T-helper 17 cell (primary cell): ENCODE data around the gene THAP3. TPM values are rescaled to one million over a fixed set of nuclear protein-coding genes. Genes with fewer than 3 reads are reported as not detected.
"Not testable (repeated sequence)": the region's sequence is repeated elsewhere in the genome, so short reads cannot be mapped to it uniquely, and the experiment has no call there.

ENCODE experiments used
- ATAC-seq: fragments of 150-1000 bp; cut with Tn5 transposase; 2 replicates; pipeline ENCODE4 v1.10.0; 2021; ENCODE audit warnings: mild to moderate bottlenecking, moderate library complexity
- DNase-seq, 3 donors: peaks; one replicate each; pipeline versions ENCODE4 v3.0.0 to v3.0.0-alpha.2; 2020 to 2021
- H3K9me3 ChIP-seq: one replicate; pipeline ENCODE4 v1.7.0; 2013; ENCODE audit warnings: low read length, mild to moderate bottlenecking; ENCODE audit not compliant: control insufficient read depth, poor library complexity, severe bottlenecking
- H3K27ac Mint-ChIP-seq: one replicate; pipeline ENCODE4 v1.8.0; 2022; ENCODE audit warnings: mild to moderate bottlenecking, moderate library complexity, mixed read lengths
- H3K27me3 Mint-ChIP-seq: one replicate; pipeline ENCODE4 v1.8.0; 2022; ENCODE audit warnings: mixed read lengths
- H3K36me3 Mint-ChIP-seq: one replicate; pipeline ENCODE4 v1.8.0; 2022; ENCODE audit warnings: low read depth, mixed read lengths
- H3K4me1 Mint-ChIP-seq: one replicate; pipeline ENCODE4 v1.8.0; 2022; ENCODE audit warnings: mild to moderate bottlenecking, mixed read lengths
- H3K4me3 Mint-ChIP-seq: one replicate; pipeline ENCODE4 v1.8.0; 2022; ENCODE audit warnings: mild to moderate bottlenecking, moderate library complexity, mixed read lengths
- total RNA-seq, 4 donors: library from RNA in 2 of 4; stranded (reverse) in 2 of 4; gene quantifications; one replicate each; pipeline ENCODE4 v1.2.3 and lab custom pipeline; 2022 to 2026

THAP3 gene
- total RNA-seq, 2 donors from 2014 or later = 13.3 to 14.0 TPM

DNA sequence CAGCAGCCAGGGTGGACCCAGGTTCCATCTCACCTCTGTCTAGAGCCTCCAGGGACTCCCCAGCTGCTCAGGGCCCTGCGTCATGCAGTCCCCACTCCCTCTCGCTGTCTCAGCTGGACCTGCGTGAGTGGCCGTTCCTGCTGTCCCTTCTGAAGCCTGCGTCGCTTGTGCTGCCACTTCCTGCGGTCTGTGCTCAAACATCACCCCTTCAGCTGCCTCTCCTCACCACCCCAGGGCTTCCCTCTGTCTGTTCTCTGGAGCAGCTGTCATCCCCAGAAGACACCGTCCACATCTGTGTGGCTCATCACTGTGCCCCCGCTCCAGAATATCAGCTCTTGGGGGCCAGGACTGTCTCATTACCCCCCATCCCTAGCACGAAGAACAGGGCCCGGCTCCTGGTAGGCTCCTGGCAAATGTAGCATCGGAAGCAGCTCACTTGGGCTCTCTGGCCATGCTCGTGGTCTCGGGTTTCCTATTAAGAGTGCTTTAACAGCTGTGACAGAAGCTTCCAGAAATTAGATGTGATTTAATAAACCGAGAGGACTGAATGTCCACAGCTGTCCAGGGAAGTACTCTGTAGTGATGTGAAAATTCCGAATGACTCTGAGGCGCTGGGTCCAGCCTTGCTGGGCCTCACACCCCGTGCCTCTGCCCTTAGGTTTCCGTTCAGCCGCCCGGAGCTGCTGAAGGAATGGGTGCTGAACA lies 3.3 kb downstream of the THAP3 start:
- no peaks in the 10 kb centered on the region for H3K9me3 ChIP-seq
- Mint-ChIP-seq H3K27ac (peak overlapping the region; percentile 83), H3K36me3 (peaks cover 3% of the 10 kb centered on the region), H3K4me3 (peak overlapping the region; percentile 72), H3K27me3 (no peaks in the 10 kb centered on the region), H3K4me1 (peaks cover 20% of the 10 kb centered on the region)
- no peak for ATAC-seq
- DNase-seq = no peak

DNA sequence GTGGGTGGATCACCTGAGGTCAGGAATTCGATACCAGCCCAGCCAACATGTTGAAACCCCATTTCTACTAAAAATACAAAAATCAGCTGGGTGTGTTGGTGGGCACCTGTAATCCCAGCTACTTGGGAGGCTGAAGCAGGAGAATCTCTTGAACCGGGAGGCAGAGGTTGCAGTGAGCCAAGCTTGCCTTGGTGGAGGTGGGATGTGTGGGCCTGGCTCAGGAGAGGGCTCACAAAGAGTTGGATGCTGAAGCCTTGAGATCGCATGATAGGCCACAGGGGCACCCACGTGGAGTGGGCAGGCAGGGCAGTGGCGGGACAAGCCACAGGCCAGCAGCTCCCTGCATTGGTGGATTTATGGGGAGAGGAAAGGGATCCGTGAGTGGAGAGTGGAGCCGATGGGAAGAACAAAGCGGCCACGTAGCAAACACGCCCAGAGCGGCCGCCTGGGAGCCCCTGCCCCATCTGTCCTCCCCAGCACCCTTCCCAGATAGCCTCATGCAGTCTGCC lies 4.4 kb downstream of the THAP3 start:
- DNase-seq (no peak), ATAC-seq (no peak)
- Mint-ChIP-seq H3K4me1 (peaks cover 20% of the 10 kb centered on the region), H3K27me3 (no peaks in the 10 kb centered on the region), H3K4me3 (no peak overlapping the region), H3K27ac (no peak overlapping the region), H3K36me3 (peaks cover 5% of the 10 kb centered on the region)
- H3K9me3 ChIP-seq = no peaks in the 10 kb centered on the region

DNA sequence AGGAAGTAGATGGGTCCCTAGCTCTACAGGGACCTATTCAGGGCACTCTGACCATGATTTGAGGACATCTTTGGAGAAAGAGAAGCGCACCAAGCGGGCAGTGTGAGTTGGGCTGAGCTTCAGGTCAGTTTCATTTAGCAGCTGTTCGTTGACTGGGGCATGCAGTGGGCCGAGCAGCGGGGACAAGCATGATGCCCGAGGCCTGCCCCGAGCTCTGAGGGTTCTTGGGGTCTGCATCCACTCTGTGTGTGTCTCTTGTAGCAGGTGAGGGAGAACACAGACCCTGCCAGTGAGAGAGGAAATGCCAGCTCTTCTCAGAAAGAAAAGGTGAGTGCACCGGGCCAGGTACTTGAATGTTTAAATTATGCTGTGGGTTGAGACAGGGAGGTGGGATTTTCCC lies 5.4 kb downstream of the THAP3 start:
- H3K27ac Mint-ChIP-seq = peak overlapping the region; percentile 6
- ATAC-seq (no peak), DNase-seq (no peak)
- peaks cover 5% of the 10 kb centered on the region for H3K36me3 Mint-ChIP-seq
- H3K27me3 Mint-ChIP-seq = no peaks in the 10 kb centered on the region
- peaks cover 20% of the 10 kb centered on the region for H3K4me1 Mint-ChIP-seq
- H3K9me3 ChIP-seq = no peaks in the 10 kb centered on the region
- no peak overlapping the region for H3K4me3 Mint-ChIP-seq

DNA sequence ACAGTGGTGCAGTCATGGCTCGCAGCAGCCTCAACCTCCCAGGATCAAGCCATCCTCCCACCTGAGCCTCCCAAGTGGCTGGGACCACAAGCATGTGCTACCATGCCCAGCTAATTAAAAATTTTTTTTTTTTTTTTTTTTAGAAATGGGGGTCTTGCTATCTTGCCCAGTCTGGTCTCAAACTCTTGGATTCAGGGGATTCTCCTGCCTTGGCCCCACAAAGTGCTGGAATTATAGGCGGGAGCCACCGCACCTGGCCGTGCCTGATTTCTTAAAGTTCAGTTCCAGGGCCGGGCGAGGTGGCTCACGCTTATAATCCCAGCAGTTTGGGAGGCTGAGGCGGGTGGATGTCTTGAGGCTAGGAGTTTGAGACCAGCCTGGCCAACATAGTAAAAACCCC lies 6.4 kb downstream of the THAP3 start:
- DNase-seq = no peak
- Mint-ChIP-seq H3K4me1 (peaks cover 16% of the 10 kb centered on the region), H3K27ac (no peak overlapping the region), H3K36me3 (peaks cover 5% of the 10 kb centered on the region), H3K27me3 (no peaks in the 10 kb centered on the region), H3K4me3 (no peak overlapping the region)
- H3K9me3 ChIP-seq = no peaks in the 10 kb centered on the region
- ATAC-seq = no peak

DNA sequence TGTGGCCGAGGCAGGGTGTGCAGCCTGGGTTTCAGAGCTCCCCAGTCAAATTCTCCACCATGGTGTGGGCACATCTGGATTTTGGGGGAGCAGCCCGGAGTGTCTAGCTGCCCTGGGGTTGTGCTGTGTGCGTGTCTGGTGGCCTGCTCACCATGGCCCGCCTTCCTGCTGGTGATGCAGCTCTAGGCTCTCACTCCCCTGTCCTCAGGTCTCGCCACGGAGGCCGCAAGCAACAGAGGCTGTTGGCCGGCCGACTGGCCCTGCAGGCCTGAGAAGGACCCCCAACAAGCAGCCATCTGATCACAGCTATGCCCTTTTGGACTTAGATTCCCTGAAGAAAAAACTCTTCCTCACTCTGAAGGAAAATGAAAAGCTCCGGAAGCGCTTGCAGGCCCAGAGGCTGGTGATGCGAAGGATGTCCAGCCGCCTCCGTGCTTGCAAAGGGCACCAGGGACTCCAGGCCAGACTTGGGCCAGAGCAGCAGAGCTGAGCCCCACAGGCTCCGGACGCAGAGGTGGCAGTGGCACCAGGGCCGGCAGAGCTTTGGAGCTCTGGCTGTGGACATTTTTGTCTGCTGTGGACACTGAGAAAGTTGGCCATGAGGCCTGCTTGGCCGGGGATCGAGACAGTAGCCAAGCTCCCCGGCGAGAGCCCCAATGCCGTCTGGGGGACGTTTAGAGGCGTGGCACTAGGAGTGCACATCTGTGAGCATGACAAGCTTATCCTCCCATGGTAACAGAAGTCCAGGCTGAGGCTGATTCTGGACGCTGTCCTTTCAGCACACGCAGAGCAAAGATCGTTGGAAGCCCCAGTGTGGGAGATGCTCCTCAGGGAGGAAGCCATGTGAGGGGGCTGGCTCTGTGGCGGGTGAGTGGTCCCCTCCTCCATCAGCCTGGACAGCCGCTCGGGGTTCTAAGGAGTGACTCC lies 8.2 kb downstream of the THAP3 start:
- DNase-seq (no peak), ATAC-seq (no peak)
- Mint-ChIP-seq H3K4me3 (no peak overlapping the region), H3K36me3 (peaks cover 2% of the 10 kb centered on the region), H3K27ac (no peak overlapping the region), H3K27me3 (no peaks in the 10 kb centered on the region), H3K4me1 (peaks cover 2% of the 10 kb centered on the region)
- no peaks in the 10 kb centered on the region for H3K9me3 ChIP-seq

DNA sequence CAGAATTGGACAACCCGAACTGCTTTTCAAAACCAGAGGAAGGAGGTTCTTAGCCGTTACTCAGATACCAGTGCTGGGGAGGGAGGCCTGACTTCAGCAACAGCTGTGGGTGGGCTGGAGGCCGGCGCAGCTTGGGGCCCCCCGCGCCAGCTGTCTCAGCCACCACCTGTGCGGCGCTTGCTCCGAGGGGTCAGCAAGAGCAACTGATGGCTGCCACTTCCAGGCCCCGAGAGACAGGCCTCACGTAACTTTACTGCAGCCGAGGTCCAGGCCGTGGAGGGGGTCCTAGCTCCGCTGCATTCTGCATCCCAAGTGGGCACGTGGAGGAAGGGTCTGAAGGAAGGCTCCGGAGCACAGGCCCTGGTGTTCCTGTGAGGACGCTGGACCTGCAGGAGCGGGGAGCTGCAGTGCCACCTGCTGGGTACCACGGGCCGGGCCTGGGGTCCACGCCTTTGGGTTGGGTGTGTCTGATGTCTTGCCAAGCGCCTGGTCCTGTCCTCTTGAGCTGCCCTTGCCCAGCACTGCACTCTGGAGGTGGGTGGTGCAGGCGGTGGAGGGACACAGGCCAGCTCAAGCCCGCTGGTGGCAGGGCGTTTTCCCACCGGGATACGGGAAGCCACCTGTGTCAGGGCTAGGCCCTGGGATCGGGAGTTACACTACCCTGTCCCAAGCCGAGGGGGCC lies 9.8 kb downstream of the THAP3 start:
- H3K36me3 Mint-ChIP-seq = peaks cover 2% of the 10 kb centered on the region
- no peaks in the 10 kb centered on the region for H3K4me1 Mint-ChIP-seq
- DNase-seq = no peak
- H3K9me3 ChIP-seq = no peaks in the 10 kb centered on the region
- ATAC-seq = peak; percentile 58
- H3K27ac Mint-ChIP-seq = peak overlapping the region; percentile 41
- H3K4me3 Mint-ChIP-seq = no peak overlapping the region
- no peaks in the 10 kb centered on the region for H3K27me3 Mint-ChIP-seq

GRCh38 chr1:6635161-6635909 lies 10.7 kb downstream of the THAP3 start:
- peaks cover 2% of the 10 kb centered on the region for H3K36me3 Mint-ChIP-seq
- DNase-seq (no peak), ATAC-seq (no peak)
- peak overlapping the region; percentile 41 for H3K27ac Mint-ChIP-seq
- H3K9me3 ChIP-seq = no peaks in the 10 kb centered on the region
- no peak overlapping the region for H3K4me3 Mint-ChIP-seq
- H3K27me3 Mint-ChIP-seq = no peaks in the 10 kb centered on the region
- H3K4me1 Mint-ChIP-seq = no peaks in the 10 kb centered on the region

DNA sequence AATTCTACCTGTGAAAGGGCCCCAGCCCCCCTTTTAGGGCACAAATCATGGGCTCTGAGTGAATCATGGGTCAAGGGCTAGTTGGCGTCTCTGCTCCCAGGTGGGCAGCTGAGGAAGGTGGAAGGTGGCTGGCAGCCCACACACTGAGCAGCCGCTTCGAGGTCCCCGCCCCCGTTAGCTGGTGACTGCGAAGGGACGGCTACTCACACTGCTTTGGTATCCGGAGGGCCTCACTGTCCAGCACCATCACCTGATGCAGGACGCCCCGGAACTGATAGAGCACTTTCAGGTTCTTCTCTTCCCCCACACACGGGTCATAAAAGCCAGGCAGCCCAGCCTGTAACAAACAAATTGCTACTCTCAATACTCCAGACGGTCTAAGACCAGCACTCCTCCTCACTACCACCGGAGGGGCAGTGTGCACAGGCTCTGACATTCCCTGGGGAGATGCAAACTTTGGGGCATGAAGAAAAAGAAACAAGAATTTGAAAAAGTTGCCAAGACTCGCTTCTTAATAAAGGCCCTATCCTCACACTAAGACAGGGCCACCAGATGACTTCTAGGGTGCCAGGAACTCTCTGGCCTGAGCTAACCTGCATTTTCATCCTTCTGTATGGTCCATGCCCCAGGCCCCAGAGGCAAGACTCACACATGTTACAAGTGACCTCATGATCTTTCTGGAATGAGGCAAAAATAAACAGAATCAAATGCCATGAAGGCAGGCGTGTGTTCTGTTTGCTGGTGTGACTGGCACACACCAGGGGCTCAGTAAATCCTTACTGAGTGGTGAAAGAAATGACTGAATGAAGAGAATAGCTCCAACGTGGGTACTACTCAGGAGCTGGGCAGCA lies 11.5 kb downstream of the THAP3 start:
- ATAC-seq = no peak
- H3K9me3 ChIP-seq = no peaks in the 10 kb centered on the region
- H3K4me3 Mint-ChIP-seq = no peak overlapping the region
- H3K27me3 Mint-ChIP-seq = no peaks in the 10 kb centered on the region
- H3K36me3 Mint-ChIP-seq = peaks cover 2% of the 10 kb centered on the region
- H3K4me1 Mint-ChIP-seq = no peaks in the 10 kb centered on the region
- no peak for DNase-seq
- H3K27ac Mint-ChIP-seq = no peak overlapping the region

- DNase-seq, H3K9me3 ChIP-seq, H3K4me1 Mint-ChIP-seq, H3K27me3 Mint-ChIP-seq, H3K4me3 Mint-ChIP-seq, ATAC-seq, H3K36me3 Mint-ChIP-seq: not testable (repeated sequence)
- peak overlapping the region; percentile 16 for H3K27ac Mint-ChIP-seq
Measured at GRCh38 chr1:6636778-6637177, 12.1 kb downstream of the THAP3 start.

DNA sequence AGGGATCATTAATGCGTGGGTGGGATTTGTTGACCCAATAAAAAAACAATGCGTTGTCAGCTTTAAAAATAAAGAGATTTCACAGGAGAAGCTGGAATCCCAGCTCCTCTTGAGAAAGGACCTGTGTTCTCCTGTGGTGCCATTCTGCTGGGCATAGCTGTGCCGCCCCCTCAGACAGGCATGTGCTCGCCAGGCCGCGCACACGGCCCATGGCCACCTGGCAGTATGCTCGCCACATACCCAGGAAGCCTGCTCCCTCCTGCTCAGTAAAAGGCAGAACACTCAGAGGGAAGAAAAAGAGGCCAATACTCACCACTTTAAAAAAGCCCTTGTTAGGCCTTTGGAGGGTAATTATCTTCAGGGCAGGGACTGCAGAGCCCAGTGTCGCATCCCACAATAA lies 13.1 kb downstream of the THAP3 start:
- Mint-ChIP-seq H3K4me3 (no peak overlapping the region), H3K27ac (no peak overlapping the region), H3K27me3 (no peaks in the 10 kb centered on the region), H3K4me1 (peaks cover 6% of the 10 kb centered on the region), H3K36me3 (peaks cover 7% of the 10 kb centered on the region)
- ATAC-seq (no peak), DNase-seq (no peak)
- H3K9me3 ChIP-seq = no peaks in the 10 kb centered on the region

DNA sequence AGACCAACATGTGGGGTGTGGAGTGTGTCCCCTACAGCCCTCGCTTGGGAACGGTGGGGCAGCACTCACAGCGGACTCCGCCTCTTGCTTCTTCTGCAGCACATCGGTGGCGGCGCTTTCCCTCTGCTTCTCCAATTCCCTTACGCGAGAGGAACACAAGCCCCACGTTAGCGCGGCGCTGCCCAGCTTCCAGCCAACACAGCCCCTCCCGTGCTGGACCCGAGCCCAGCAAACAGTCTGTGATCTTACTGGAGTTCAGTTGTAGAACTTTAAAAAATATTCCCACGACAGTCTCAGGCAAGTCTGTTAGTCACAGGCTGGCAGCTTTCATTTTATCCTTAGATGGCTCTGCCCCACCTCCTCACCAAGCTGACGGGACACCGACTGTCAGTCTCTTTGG lies 13.6 kb downstream of the THAP3 start:
- ATAC-seq (no peak), DNase-seq (no peak)
- Mint-ChIP-seq H3K4me3 (no peak overlapping the region), H3K27ac (no peak overlapping the region), H3K27me3 (no peaks in the 10 kb centered on the region), H3K4me1 (peaks cover 6% of the 10 kb centered on the region), H3K36me3 (peaks cover 8% of the 10 kb centered on the region)
- H3K9me3 ChIP-seq = no peaks in the 10 kb centered on the region

GRCh38 chr1:6640867-6641266 lies 16.2 kb downstream of the THAP3 start:
- H3K4me1 Mint-ChIP-seq, H3K36me3 Mint-ChIP-seq, ATAC-seq, DNase-seq, H3K9me3 ChIP-seq, H3K4me3 Mint-ChIP-seq, H3K27ac Mint-ChIP-seq, H3K27me3 Mint-ChIP-seq: not testable (repeated sequence)
